MCF 10A (cell line): Measurements from ENCODE around the gene CPXM1. TPM values are rescaled to one million over a fixed set of nuclear protein-coding genes. Genes with fewer than 3 reads are reported as not detected.

ENCODE experiments used
- BruUV-seq: library from RNA; stranded (reverse); fragments of 400-500 nt; replicated peaks from 2 replicates; lab custom pipeline; 2021; lab: Mats Ljungman, UMichigan
- CTCF ChIA-PET: fragments of 300-600 bp; sonication (Branson Sonifier 250); formaldehyde crosslinking; extraction: SDS; loops from one replicate; lab custom pipeline; 2021; ENCODE audit warnings: antibody characterized with exemption, inconsistent platforms; lab: Yijun Ruan, JAX
- POLR2A ChIA-PET: fragments of 300-600, 350-650 bp; sonication (Branson Sonifier 250); formaldehyde crosslinking; extraction: SDS; loops from one replicate; lab custom pipeline; 2020; ENCODE audit warnings: antibody characterized with exemption, inconsistent platforms; lab: Yijun Ruan, JAX
- DNase-seq: peaks from one replicate; pipeline ENCODE4 v3.0.0-alpha.2; 2018; ENCODE audit not compliant: unreplicated experiment
- H3K27ac Mint-ChIP-seq: one replicate; pipeline ENCODE4 v1.8.0; 2022; ENCODE audit warnings: mild to moderate bottlenecking, low read depth, mixed read lengths; ENCODE audit not compliant: unreplicated experiment
- H3K27me3 Mint-ChIP-seq: one replicate; pipeline ENCODE4 v1.8.0; 2022; ENCODE audit warnings: mixed read lengths; ENCODE audit not compliant: insufficient read depth, unreplicated experiment
- H3K36me3 Mint-ChIP-seq: one replicate; pipeline ENCODE4 v1.8.0; 2022; ENCODE audit warnings: mild to moderate bottlenecking, moderate library complexity, mixed read lengths; ENCODE audit not compliant: insufficient read depth, unreplicated experiment
- H3K4me1 Mint-ChIP-seq: one replicate; pipeline ENCODE4 v1.8.0; 2022; ENCODE audit warnings: mixed read lengths; ENCODE audit not compliant: insufficient read depth, unreplicated experiment
- H3K4me3 Mint-ChIP-seq: one replicate; pipeline ENCODE4 v1.8.0; 2022; ENCODE audit warnings: mild to moderate bottlenecking, moderate library complexity, mixed read lengths; ENCODE audit not compliant: unreplicated experiment
- H3K9me3 Mint-ChIP-seq: one replicate; pipeline ENCODE4 v1.8.0; 2022; ENCODE audit warnings: mixed read lengths; ENCODE audit not compliant: unreplicated experiment
- intact Hi-C: fragments of 100-400 bp; cut with micrococcal nuclease; formaldehyde crosslinking; loops from 2 replicates; pipeline ENCODE4 v1.14.1; 2022
- total RNA-seq: library from RNA; stranded (reverse); gene quantifications from 2 replicates; pipeline ENCODE4 v1.2.3, GENCODE V29; 2022
- TF ChIP-seq, protein P1 (sequence below): fragments of 200-600 bp; IDR thresholded peaks from one replicate; pipeline ENCODE4 v1.8.0; 2022; ENCODE audit warnings: antibody characterized with exemption, mild to moderate bottlenecking; ENCODE audit not compliant: unreplicated experiment

Gene CPXM1
- total RNA-seq, 1 experiment from 2014 or later = not detected

GRCh38 chr20:2845607-2846006, 45.2 kb upstream of the CPXM1 start:
- Mint-ChIP-seq H3K4me3 (no peak overlapping the region), H3K27ac (no peak overlapping the region), H3K4me1 (peaks cover 6% of the 10 kb centered on the region), H3K27me3 (no peaks in the 10 kb centered on the region), H3K36me3 (peaks cover 10% of the 10 kb centered on the region), H3K9me3 (no peaks in the 10 kb centered on the region)
- POLR2A ChIA-PET = no interaction called here
- TF ChIP-seq, protein P1, sequence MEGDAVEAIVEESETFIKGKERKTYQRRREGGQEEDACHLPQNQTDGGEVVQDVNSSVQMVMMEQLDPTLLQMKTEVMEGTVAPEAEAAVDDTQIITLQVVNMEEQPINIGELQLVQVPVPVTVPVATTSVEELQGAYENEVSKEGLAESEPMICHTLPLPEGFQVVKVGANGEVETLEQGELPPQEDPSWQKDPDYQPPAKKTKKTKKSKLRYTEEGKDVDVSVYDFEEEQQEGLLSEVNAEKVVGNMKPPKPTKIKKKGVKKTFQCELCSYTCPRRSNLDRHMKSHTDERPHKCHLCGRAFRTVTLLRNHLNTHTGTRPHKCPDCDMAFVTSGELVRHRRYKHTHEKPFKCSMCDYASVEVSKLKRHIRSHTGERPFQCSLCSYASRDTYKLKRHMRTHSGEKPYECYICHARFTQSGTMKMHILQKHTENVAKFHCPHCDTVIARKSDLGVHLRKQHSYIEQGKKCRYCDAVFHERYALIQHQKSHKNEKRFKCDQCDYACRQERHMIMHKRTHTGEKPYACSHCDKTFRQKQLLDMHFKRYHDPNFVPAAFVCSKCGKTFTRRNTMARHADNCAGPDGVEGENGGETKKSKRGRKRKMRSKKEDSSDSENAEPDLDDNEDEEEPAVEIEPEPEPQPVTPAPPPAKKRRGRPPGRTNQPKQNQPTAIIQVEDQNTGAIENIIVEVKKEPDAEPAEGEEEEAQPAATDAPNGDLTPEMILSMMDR = no peak
- CTCF ChIA-PET = no interaction called here
- DNase-seq = no peak
- intact Hi-C loops = no loop called here
- BruUV-seq = no TSS peak

GRCh38 chr20:2840967-2841531, 40.6 kb upstream of the CPXM1 start:
- H3K4me1 Mint-ChIP-seq = peaks cover 12% of the 10 kb centered on the region
- intact Hi-C loops = no loop called here
- no peak for DNase-seq
- TF ChIP-seq, protein P1 = no peak
- H3K27ac Mint-ChIP-seq = peak overlapping the region; percentile 33
- POLR2A ChIA-PET = interaction anchor here (0.6 to 2.7 kb wide), 12 partner anchors 9 to 475 kb away, joined by 3 to 17 read pairs (median 4); partner anchors contain the start of genes IDH3B and NOP56
- no peaks in the 10 kb centered on the region for H3K9me3 Mint-ChIP-seq
- H3K27me3 Mint-ChIP-seq = no peaks in the 10 kb centered on the region
- peaks cover 13% of the 10 kb centered on the region for H3K36me3 Mint-ChIP-seq
- H3K4me3 Mint-ChIP-seq = peak overlapping the region; percentile 82
- TSS peak; percentile 67 for BruUV-seq
- CTCF ChIA-PET = interaction anchor here (0.6 kb wide), 1 partner anchor 316 kb away, joined by 4 read pairs; no protein-coding TSS in a partner anchor

GRCh38 chr20:2840138-2840966, 39.9 kb upstream of the CPXM1 start, which contains the start of the genes PCED1A and VPS16:
PCED1A (minus strand) TSS chr20:2840655; CDS start chr20:2839912, 743 bp downstream.
VPS16 (plus strand) TSS chr20:2840745; CDS start chr20:2840775, 30 bp downstream.
- no TSS peak for BruUV-seq
- CTCF ChIA-PET = interaction anchor here (0.6 kb wide), 1 partner anchor 317 kb away, joined by 4 read pairs; no protein-coding TSS in a partner anchor
- peaks cover 13% of the 10 kb centered on the region for H3K36me3 Mint-ChIP-seq

More at GRCh38 chr20:2840138-2840966, 39.9 kb upstream of the CPXM1 start, which contains the start of the genes PCED1A and VPS16:
- Mint-ChIP-seq H3K4me1 (peaks cover 12% of the 10 kb centered on the region), H3K27ac (peak within 1 kb of the TSS; percentile 76), H3K27me3 (no peaks in the 10 kb centered on the region), H3K4me3 (peak within 1 kb of the TSS; percentile 82), H3K9me3 (no peaks in the 10 kb centered on the region)
- TF ChIP-seq, protein P1 = no peak
- intact Hi-C loops = no loop called here
- peak; percentile 77 for DNase-seq
- POLR2A ChIA-PET = interaction anchor here (0.6 to 2.7 kb wide), 19 partner anchors 8 to 474 kb away, joined by 3 to 17 read pairs (median 4); partner anchors contain the start of genes IDH3B and NOP56
